Karpas-422 (cell line): ENCODE data around the gene PLAC1. TPM values are rescaled to one million over a fixed set of nuclear protein-coding genes. Genes with fewer than 3 reads are reported as not detected.

Experiments
- DNase-seq: peaks from one replicate; pipeline ENCODE4 v3.0.0-alpha.2; 2015
- H2AFZ ChIP-seq: fragments of 200-600 bp; sonication (generic); 2 replicates; pipeline ENCODE4 v1.6.1; 2014; ENCODE audit warnings: antibody characterized with exemption, low read length, mixed read lengths
- H3K27ac ChIP-seq: fragments of 200-600 bp; sonication (generic); 2 replicates; pipeline ENCODE4 v1.5.1; 2014; ENCODE audit warnings: mild to moderate bottlenecking, low read length, moderate library complexity
- H3K27me3 ChIP-seq: fragments of 200-600 bp; sonication (generic); 2 replicates; pipeline ENCODE4 v1.6.1; 2014; ENCODE audit warnings: low read length, mixed read lengths
- H3K36me3 ChIP-seq: fragments of 200-600 bp; sonication (generic); 2 replicates; pipeline ENCODE4 v1.6.1; 2014; ENCODE audit warnings: low read length, mixed read lengths; ENCODE audit not compliant: insufficient read depth
- H3K4me1 ChIP-seq: fragments of 200-600 bp; sonication (generic); 2 replicates; pipeline ENCODE4 v1.6.1; 2014; ENCODE audit warnings: mild to moderate bottlenecking, low read length, mixed read lengths
- H3K4me2 ChIP-seq: fragments of 200-600 bp; sonication (generic); 2 replicates; pipeline ENCODE4 v1.6.1; 2014; ENCODE audit warnings: low read length, low read depth, mild to moderate bottlenecking; ENCODE audit not compliant: poor library complexity, severe bottlenecking
- H3K4me3 ChIP-seq: fragments of 200-600 bp; sonication (generic); 2 replicates; pipeline ENCODE4 v1.5.1; 2014; ENCODE audit warnings: mild to moderate bottlenecking, antibody characterized with exemption, low read length, mixed read lengths
- H3K79me2 ChIP-seq: fragments of 200-600 bp; sonication (generic); 2 replicates; pipeline ENCODE4 v1.6.1; 2014; ENCODE audit warnings: mild to moderate bottlenecking, low read length, mixed read lengths
- H3K9ac ChIP-seq: fragments of 200-600 bp; sonication (generic); 2 replicates; pipeline ENCODE4 v1.6.0; 2014; ENCODE audit warnings: low read length
- H3K9me2 ChIP-seq: fragments of 200-600 bp; sonication (generic), shearing (Covaris generic); replicated peaks from 2 replicates; pipeline ENCODE4 v1.6.0; 2014; ENCODE audit warnings: mild to moderate bottlenecking, low read length, moderate library complexity; ENCODE audit not compliant: insufficient read depth
- H3K9me3 ChIP-seq: fragments of 300-700, 200-600 bp; sonication (generic); 2 replicates; pipeline ENCODE4 v1.6.1; 2014; ENCODE audit warnings: low read length, mixed read lengths
- H4K20me1 ChIP-seq: fragments of 200-600 bp; sonication (generic); 2 replicates; pipeline ENCODE4 v1.6.1; 2014; ENCODE audit warnings: mild to moderate bottlenecking, antibody characterized with exemption, low read length, low read depth; ENCODE audit not compliant: insufficient read depth
- total RNA-seq: library from RNA; depleted of rRNA; stranded (reverse); fragments of >200 nt; shearing (Covaris generic); gene quantifications from 2 replicates; pipeline ENCODE4 v1.2.3, GENCODE V29; 2014; ENCODE audit warnings: low replicate concordance

Gene PLAC1
- total RNA-seq, 1 experiment from 2014 or later = not detected

DNA sequence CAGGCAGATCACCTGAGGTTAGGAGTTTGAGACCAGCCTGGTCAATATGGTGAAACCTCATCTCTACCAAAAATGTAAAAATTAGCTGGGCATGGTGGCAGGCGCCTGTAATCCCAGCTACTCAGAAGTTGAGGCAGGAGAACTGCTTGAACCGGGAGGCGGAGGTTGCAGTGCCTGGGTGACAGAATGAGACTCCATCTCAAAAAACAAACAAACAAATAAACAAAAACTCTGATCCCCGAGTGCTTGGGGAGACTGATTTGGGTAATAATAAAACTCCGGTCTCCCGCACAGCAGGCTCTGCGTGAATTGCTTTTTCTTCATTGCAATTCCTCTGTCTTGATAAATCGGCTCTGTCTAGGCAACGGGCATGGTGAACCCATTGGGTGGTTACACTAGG lies 124.9 kb downstream of the PLAC1 start:
- DNase-seq = no peak
- Histone ChIP-seq H3K36me3 (no peaks in the 10 kb centered on the region), H3K9ac (no peak overlapping the region), H3K27ac (no peak overlapping the region), H3K27me3 (no peaks in the 10 kb centered on the region), H3K4me2 (no peak overlapping the region), H3K4me3 (no peak overlapping the region), H3K9me3 (no peaks in the 10 kb centered on the region), H3K79me2 (no peaks in the 10 kb centered on the region), H4K20me1 (no peaks in the 10 kb centered on the region), H2AFZ (no peak overlapping the region), H3K4me1 (no peaks in the 10 kb centered on the region), H3K9me2 (no peaks in the 10 kb centered on the region)

DNA sequence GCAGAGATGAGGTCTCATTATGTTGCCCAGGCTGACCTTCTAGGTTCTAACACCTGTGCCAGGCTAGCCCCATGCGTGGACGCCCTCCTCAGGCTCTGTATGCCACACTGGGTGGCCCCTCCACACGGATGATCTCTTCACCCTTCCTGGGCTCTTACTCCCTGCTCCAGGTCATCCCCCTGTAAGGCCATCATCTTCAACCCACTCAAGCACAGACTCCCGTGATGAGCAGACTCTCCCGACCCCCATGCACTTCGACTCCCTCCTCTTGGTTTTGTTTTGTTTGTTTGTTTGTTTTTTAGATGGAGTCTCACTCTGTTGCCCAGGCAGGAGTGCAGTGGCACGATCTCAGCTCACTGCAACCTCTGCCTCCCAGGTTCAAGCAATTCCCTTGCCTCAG lies 127.4 kb downstream of the PLAC1 start:
- no peak overlapping the region for H3K4me2 ChIP-seq
- no peak overlapping the region for H2AFZ ChIP-seq
- H3K9me3 ChIP-seq = no peaks in the 10 kb centered on the region
- H3K79me2 ChIP-seq = no peaks in the 10 kb centered on the region
- no peaks in the 10 kb centered on the region for H3K4me1 ChIP-seq
- H4K20me1 ChIP-seq = no peaks in the 10 kb centered on the region
- H3K36me3 ChIP-seq = no peaks in the 10 kb centered on the region
- no peak overlapping the region for H3K27ac ChIP-seq
- H3K9ac ChIP-seq = no peak overlapping the region
- no peak overlapping the region for H3K4me3 ChIP-seq
- no peak for DNase-seq
- H3K27me3 ChIP-seq = no peaks in the 10 kb centered on the region
- H3K9me2 ChIP-seq = no peaks in the 10 kb centered on the region

DNA sequence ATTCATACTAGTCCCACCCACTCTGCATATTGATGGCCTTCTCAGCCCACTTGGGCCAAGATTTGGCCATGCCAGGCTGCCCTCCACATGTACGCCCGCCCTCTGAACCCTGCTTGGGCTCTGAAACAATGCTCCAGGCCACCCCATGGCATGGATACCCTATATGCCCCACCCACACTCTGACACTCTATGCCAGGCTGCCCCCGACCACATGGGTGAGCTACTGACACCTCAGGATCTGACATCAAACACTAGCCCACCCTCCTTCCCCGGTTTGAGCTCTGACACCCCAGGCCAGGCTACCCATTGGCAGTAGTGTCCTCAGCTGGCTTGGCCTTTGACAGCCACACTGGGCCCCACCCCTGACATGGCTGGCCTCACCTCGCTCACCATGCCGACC lies 128.8 kb downstream of the PLAC1 start:
- no peak overlapping the region for H3K27ac ChIP-seq
- no peaks in the 10 kb centered on the region for H3K79me2 ChIP-seq
- H3K9ac ChIP-seq = no peak overlapping the region
- DNase-seq = no peak
- H3K36me3 ChIP-seq = no peaks in the 10 kb centered on the region
- no peak overlapping the region for H3K4me2 ChIP-seq
- no peaks in the 10 kb centered on the region for H3K4me1 ChIP-seq
- H2AFZ ChIP-seq = no peak overlapping the region
- H3K9me3 ChIP-seq = no peaks in the 10 kb centered on the region
- no peaks in the 10 kb centered on the region for H3K9me2 ChIP-seq
- no peak overlapping the region for H3K4me3 ChIP-seq
- H4K20me1 ChIP-seq = no peaks in the 10 kb centered on the region
- no peaks in the 10 kb centered on the region for H3K27me3 ChIP-seq

DNA sequence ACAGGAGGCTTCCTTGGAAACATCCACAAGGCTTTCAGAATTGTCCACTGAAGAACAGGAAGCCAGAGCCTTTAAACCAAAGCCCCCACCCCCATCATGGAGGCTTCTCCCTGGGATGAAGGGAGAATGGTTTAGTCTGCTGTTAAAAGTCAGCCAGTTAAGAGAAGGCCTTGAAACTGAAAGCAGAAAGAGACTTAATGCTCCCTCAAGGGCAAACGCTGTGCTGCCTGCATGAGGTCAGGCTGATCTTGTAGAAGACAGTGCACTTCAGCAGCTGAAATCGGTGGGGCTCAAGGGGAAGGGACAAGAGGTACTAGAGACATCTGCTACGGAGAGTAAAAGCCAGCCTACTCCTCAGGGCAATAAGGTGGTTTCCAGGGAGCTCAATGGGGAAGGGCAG lies 129.3 kb downstream of the PLAC1 start:
- Histone ChIP-seq H3K4me2 (no peak overlapping the region), H3K9me3 (no peaks in the 10 kb centered on the region), H3K4me3 (no peak overlapping the region), H2AFZ (no peak overlapping the region), H3K27me3 (no peaks in the 10 kb centered on the region), H3K36me3 (no peaks in the 10 kb centered on the region), H3K4me1 (no peaks in the 10 kb centered on the region), H3K9ac (no peak overlapping the region), H3K27ac (no peak overlapping the region), H3K9me2 (no peaks in the 10 kb centered on the region), H3K79me2 (no peaks in the 10 kb centered on the region), H4K20me1 (no peaks in the 10 kb centered on the region)
- no peak for DNase-seq

DNA sequence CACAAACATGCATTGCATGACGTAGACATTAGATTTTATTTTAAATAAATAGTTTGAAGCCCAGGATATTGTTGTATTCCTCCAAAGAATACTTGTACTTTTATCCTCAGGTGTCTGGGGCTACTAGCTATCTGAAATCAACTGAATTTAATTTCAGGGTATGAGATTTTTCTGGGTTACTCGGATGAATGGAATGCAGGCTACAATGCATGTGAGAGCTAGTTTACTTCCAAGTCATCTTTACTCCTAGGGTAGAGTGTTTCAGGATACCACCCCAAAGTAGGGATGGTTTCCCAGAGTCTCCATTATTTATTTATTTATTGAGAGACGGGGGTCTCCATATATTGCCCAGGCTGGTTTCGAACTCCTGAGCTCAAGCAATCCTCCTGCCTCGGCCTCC lies 131.9 kb downstream of the PLAC1 start:
- no peak overlapping the region for H3K27ac ChIP-seq
- H3K9ac ChIP-seq = no peak overlapping the region
- H3K9me2 ChIP-seq = no peaks in the 10 kb centered on the region
- no peaks in the 10 kb centered on the region for H3K9me3 ChIP-seq
- no peaks in the 10 kb centered on the region for H3K36me3 ChIP-seq
- H4K20me1 ChIP-seq = no peaks in the 10 kb centered on the region
- no peak for DNase-seq
- H3K4me2 ChIP-seq = no peak overlapping the region
- H2AFZ ChIP-seq = no peak overlapping the region
- H3K27me3 ChIP-seq = no peaks in the 10 kb centered on the region
- H3K79me2 ChIP-seq = no peaks in the 10 kb centered on the region
- no peaks in the 10 kb centered on the region for H3K4me1 ChIP-seq
- H3K4me3 ChIP-seq = no peak overlapping the region

DNA sequence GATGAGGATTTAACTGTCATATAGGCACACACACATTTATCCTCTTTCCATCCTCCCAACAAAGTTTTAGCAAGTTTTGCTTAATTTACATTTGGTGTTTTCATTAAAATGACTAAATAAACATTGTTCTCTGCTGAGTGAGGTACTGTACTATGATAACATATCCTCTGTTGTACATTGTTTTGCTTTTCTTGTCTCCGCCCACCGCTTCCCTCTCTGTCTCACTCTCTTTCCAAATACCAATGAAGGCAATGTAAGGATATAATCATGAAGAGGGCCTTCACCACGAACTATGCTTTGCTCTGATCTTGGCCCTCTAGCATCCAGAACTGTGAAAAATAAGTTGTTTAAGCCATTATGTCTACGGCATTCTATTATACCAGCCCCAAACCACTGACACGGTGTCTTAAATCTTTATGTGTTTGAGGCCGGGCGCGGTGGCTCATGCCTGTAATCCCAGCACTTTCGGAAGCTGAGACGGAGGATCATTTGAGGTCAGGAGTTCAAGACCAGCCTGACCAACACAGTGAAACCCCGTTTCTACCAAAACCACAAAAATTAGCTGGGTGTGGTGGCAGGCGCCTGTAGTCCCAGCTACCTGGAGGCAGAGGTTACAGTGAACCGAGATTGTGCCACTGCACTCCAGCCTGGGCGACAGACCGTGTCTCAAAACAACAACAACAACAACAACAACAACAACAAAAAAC lies 133.0 kb downstream of the PLAC1 start:
- Histone ChIP-seq H3K9ac (no peak overlapping the region), H3K79me2 (no peaks in the 10 kb centered on the region)

DNA sequence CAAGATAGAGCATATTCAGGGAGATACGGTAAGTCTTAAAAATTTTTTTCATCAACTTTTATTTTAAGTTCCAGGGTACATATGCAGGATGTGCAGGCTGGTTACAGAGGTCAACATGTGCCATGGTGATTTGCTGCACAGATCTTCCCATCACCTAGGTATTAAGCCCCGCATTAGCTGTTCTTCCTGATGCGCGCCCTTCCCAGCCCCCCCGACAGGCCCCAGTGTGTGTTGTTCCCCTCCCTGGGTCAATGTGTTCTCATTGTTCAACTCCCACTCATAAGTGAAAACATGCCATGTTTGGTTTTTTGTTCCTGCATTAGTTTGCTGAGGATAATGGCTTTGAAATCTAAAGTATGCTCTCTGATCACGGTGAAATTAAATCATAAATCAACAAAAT lies 134.1 kb downstream of the PLAC1 start:
- no peaks in the 10 kb centered on the region for H3K4me1 ChIP-seq
- no peaks in the 10 kb centered on the region for H3K36me3 ChIP-seq
- no peak overlapping the region for H3K9ac ChIP-seq
- H3K9me2 ChIP-seq = no peaks in the 10 kb centered on the region
- no peak overlapping the region for H3K4me3 ChIP-seq
- no peaks in the 10 kb centered on the region for H3K79me2 ChIP-seq
- no peaks in the 10 kb centered on the region for H3K27me3 ChIP-seq
- no peak overlapping the region for H3K27ac ChIP-seq
- H4K20me1 ChIP-seq = no peaks in the 10 kb centered on the region
- H2AFZ ChIP-seq = no peak overlapping the region
- no peaks in the 10 kb centered on the region for H3K9me3 ChIP-seq
- DNase-seq = no peak
- H3K4me2 ChIP-seq = no peak overlapping the region

More for the DNA sequence above, 133.0 kb downstream of the PLAC1 start:
- no peak for DNase-seq
- Histone ChIP-seq H3K4me1 (no peaks in the 10 kb centered on the region), H3K9me2 (no peaks in the 10 kb centered on the region), H3K4me3 (no peak overlapping the region), H4K20me1 (no peaks in the 10 kb centered on the region), H2AFZ (no peak overlapping the region), H3K4me2 (no peak overlapping the region), H3K27ac (no peak overlapping the region), H3K27me3 (no peaks in the 10 kb centered on the region), H3K9me3 (no peaks in the 10 kb centered on the region), H3K36me3 (no peaks in the 10 kb centered on the region)

DNA sequence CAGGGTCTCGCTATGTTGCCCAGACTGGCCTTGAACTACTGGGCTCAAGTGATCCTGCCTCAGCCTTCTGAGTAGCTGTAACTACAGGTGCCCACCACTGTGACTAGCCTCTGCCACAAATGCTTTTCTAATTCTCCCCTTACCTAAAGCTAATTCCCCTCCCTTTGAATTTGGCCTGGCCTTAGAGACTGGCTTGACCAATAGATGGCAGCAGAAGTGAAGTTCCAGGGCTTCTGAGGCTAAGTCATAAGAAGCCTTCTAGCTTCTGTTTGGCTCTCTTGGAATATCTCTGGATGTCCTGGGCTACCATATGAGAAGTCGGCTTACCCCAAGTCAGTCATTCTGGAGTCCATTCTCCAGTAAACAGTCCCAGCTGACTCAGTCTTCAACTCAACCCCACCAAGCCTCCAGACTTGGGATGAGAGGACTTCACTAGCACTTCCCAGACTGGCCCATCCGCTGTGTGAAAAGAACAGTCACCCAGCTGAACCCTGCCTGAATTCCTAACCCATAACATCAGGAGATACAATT lies 137.3 kb downstream of the PLAC1 start:
- H4K20me1 ChIP-seq = no peaks in the 10 kb centered on the region
- no peak overlapping the region for H3K9ac ChIP-seq
- no peak overlapping the region for H2AFZ ChIP-seq
- peak; percentile 77 for DNase-seq
- H3K4me1 ChIP-seq = no peaks in the 10 kb centered on the region
- no peaks in the 10 kb centered on the region for H3K36me3 ChIP-seq
- no peaks in the 10 kb centered on the region for H3K9me3 ChIP-seq
- H3K4me2 ChIP-seq = no peak overlapping the region
- H3K4me3 ChIP-seq = no peak overlapping the region
- no peaks in the 10 kb centered on the region for H3K27me3 ChIP-seq
- no peaks in the 10 kb centered on the region for H3K9me2 ChIP-seq
- no peak overlapping the region for H3K27ac ChIP-seq
- no peaks in the 10 kb centered on the region for H3K79me2 ChIP-seq
